GM12878 (cell line): ENCODE results near the gene CYB5RL. TPM values are rescaled to one million over a fixed set of nuclear protein-coding genes. Genes with fewer than 3 reads are reported as not detected.

Source experiments
- ATAC-seq: fragments of 200-7000 bp; cut with Tn5 transposase; 3 replicates; pipeline ENCODE4 v1.9.1; 2020; ENCODE audit warnings: mild to moderate bottlenecking, moderate library complexity
- BruUV-seq: library from RNA; stranded (reverse); fragments of 400-500 nt; replicated peaks from 2 replicates; lab custom pipeline; 2021; lab: Mats Ljungman, UMichigan
- CTCF ChIA-PET: fragments of 300-600 bp; sonication (Branson Sonifier 250); formaldehyde crosslinking; extraction: SDS; loops from one replicate; lab custom pipeline; 2021; ENCODE audit warnings: inconsistent platforms; lab: Yijun Ruan, JAX
- POLR2A ChIA-PET: fragments of 350-600 bp; formaldehyde crosslinking; extraction: SDS; loops from one replicate; lab custom pipeline; 2021; ENCODE audit warnings: inconsistent platforms; lab: Charles Lee
- RAD21 ChIA-PET: fragments of 300-600 bp; sonication (Branson Sonifier 250); formaldehyde crosslinking; loops from one replicate; lab custom pipeline; 2023; ENCODE audit warnings: antibody characterized with exemption; ENCODE audit not compliant: unreplicated experiment; lab: Charles Lee
- SMC1A ChIA-PET: fragments of 300-600 bp; sonication (Branson Sonifier 250); formaldehyde crosslinking; loops from one replicate; lab custom pipeline; 2023; ENCODE audit not compliant: unreplicated experiment, uncharacterized antibody; lab: Charles Lee
- DNase-seq: peaks from one replicate; pipeline ENCODE4 v3.0.0-alpha.2; 2011; ENCODE audit warnings: low read depth, low spot score
- FAIRE-seq: peaks from 3 replicates; lab custom pipeline; 2011; peaks lifted over from hg19 to GRCh38; lab: Jason Lieb, UNC
- H2AFZ ChIP-seq: 2 replicates; pipeline ENCODE4 v1.6.0; 2011; ENCODE audit warnings: low read depth, low read length, control low read depth; ENCODE audit not compliant: control insufficient read depth
- H3K27ac ChIP-seq: 2 replicates; pipeline ENCODE4 v1.5.1; 2011; ENCODE audit warnings: control low read depth; ENCODE audit not compliant: control insufficient read depth, insufficient read depth
- H3K27me3 ChIP-seq, 2 experiments: replicated peaks in 1 of 2; 2 replicates each; pipeline versions ENCODE4 v1.6.0 to v1.6.1; 2011; ENCODE audit warnings: low read length in 1 of 2; ENCODE audit not compliant: control insufficient read depth in 2 of 2, insufficient read depth in 2 of 2
- H3K36me3 ChIP-seq, 2 experiments: 2 replicates each; pipeline ENCODE4 v1.5.1; 2011; ENCODE audit warnings: low read length in 1 of 2; ENCODE audit not compliant: control insufficient read depth in 2 of 2, insufficient read depth in 2 of 2
- H3K4me1 ChIP-seq: 2 replicates; pipeline ENCODE4 v1.6.1; 2011; ENCODE audit warnings: mild to moderate bottlenecking, low read length, moderate library complexity, mixed read lengths; ENCODE audit not compliant: control insufficient read depth, insufficient read depth
- H3K4me2 ChIP-seq: 2 replicates; pipeline ENCODE4 v1.6.0; 2011; ENCODE audit warnings: control low read depth; ENCODE audit not compliant: control insufficient read depth, insufficient read depth
- H3K4me3 ChIP-seq: fragments of 200-600 bp; sonication (generic); 2 replicates; pipeline ENCODE4 v1.5.1; 2016
- H3K79me2 ChIP-seq: 2 replicates; pipeline ENCODE4 v1.6.0; 2011; ENCODE audit warnings: low read length; ENCODE audit not compliant: control insufficient read depth, insufficient read depth
- H3K9ac ChIP-seq: 2 replicates; pipeline ENCODE4 v1.8.0; 2011; ENCODE audit warnings: low read length, control low read depth, mixed read lengths; ENCODE audit not compliant: control insufficient read depth, insufficient read depth
- H3K9me3 ChIP-seq: replicated peaks from 3 replicates; pipeline ENCODE4 v1.5.1; 2011; ENCODE audit warnings: mild to moderate bottlenecking, low read length; ENCODE audit not compliant: control insufficient read depth, insufficient read depth
- H4K20me1 ChIP-seq: 2 replicates; pipeline ENCODE4 v1.6.0; 2011; ENCODE audit not compliant: control insufficient read depth, insufficient read depth
- CEBPZ ChIP-seq: fragments of 150-350 bp; IDR thresholded peaks from 2 replicates; pipeline ENCODE4 v1.6.1; 2016; ENCODE audit warnings: low read depth, low read length
- WGBS: methylation state at CpG from one replicate; pipeline ENCODE4 v1.1.6; 2016; ENCODE audit warnings: low lambda C conversion rate; ENCODE audit not compliant: insufficient replicate concordance, insufficient coverage; ENCODE audit errors: missing lambda C conversion rate; 5-methylcytosine and 5-hydroxymethylcytosine counted together
- in situ Hi-C: fragments of 300-500 bp; cut with MboI; formaldehyde crosslinking; loops from 9 replicates; pipeline ENCODE4 v1.14.3; 2018; ENCODE audit warnings: mixed read lengths
- intact Hi-C: fragments of 100-400 bp; cut with micrococcal nuclease; formaldehyde crosslinking; loops from one replicate; pipeline ENCODE4 v1.14.2; 2022; ENCODE audit not compliant: unreplicated experiment
- polyA plus RNA-seq, 11 experiments: library from polyadenylated mRNA; depleted of rRNA in 4 of 11; unstranded in 6 of 11; stranded (reverse) in 5 of 11; fragments of >200 nt; fragmentation: Nextera tagmentation in 4 of 11; fragmentation: Illumina TruSeq in 1 of 11; extraction: Ambion mirVana in 4 of 11; extraction: Trizol in 1 of 11; gene quantifications; 1 replicate in 1 of 11; 2 replicates in 10 of 11; pipeline versions ENCODE4 v1.2.1 to v1.2.3, GENCODE V29; 2011 to 2016; ENCODE audit warnings: inconsistent platforms in 2 of 11, missing spikeins in 2 of 11, low read depth in 1 of 11
- total RNA-seq, 4 experiments: library from RNA; depleted of rRNA in 3 of 4; stranded (reverse); fragments of >200 nt in 3 of 4; fragmentation: Illumina TruSeq in 1 of 4; extraction: Trizol in 1 of 4; gene quantifications; 2 replicates each; pipeline versions ENCODE4 v1.2.1 to v1.2.3, GENCODE V29; 2013 to 2021

Gene CYB5RL
- total and polyA plus RNA-seq, 10 of the 15 experiments (the other 5 are each of a cell fraction or from before 2014, with no cell fraction given): 3.1 to 8.7 (median 7.2) TPM

- POLR2A ChIA-PET: no interaction called here
- FAIRE-seq (no peak), DNase-seq (no peak)
Measured at GRCh38 chr1:54168206-54168965, 31.4 kb downstream of the CYB5RL start.

More at GRCh38 chr1:54168206-54168965, 31.4 kb downstream of the CYB5RL start:
- ATAC-seq: no peak
- Histone ChIP-seq H3K9me3 (no peaks in the 10 kb centered on the region), H3K27ac (no peak overlapping the region), H3K4me2 (no peak overlapping the region), H3K4me3 (no peak overlapping the region), H4K20me1 (no peaks in the 10 kb centered on the region), H3K79me2 (no peaks in the 10 kb centered on the region), H3K4me1 (no peaks in the 10 kb centered on the region), H3K36me3 (no peaks in the 10 kb centered on the region), H3K27me3 (no peaks in the 10 kb centered on the region), H3K9ac (no peak overlapping the region), H2AFZ (no peak overlapping the region)
- ChIA-PET RAD21 (no interaction called here), SMC1A (no interaction called here), CTCF (no interaction called here)
- no TSS peak for BruUV-seq
- in situ Hi-C loops: no loop called here
- intact Hi-C loops: no loop called here
- TF ChIP-seq CEBPZ: no peak
- WGBS: 57% methylated on average over 7 of the region's 8 CpGs
